ENCODE results near the gene WDFY1.
A peak's percentile ranks its signal among the peaks of the same experiment; 100 is the strongest.

WDFY1 gene

DNA sequence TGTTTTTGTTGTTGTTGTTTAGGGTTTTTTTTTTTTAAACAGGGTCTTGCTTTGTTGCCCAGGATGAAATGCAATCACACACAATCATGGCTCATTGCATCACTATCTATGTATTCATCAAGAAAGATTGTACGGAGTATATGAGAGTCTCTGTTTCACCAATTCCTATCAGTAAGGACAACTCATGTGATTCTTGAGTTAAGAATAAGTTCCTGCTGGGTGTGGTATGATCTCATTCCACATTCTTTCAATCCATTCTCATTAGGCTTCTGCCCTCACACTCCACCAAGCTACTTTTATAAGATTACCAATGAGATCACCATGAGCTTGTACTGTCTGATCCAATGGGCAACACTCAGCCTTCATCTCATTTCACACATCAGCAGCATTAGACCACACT is 98.6 kb downstream of the WDFY1 start:
- Mint-ChIP-seq H3K27ac (no peak overlapping the region), H3K9me3 (peaks cover 2% of the 10 kb centered on the region), H3K4me3 (no peak overlapping the region), H3K36me3 (no peaks in the 10 kb centered on the region), H3K4me1 (peaks cover 6% of the 10 kb centered on the region)
- ATAC-seq (no peak), DNase-seq (ENCODE audit: low spot score in 2 of 2) (no peak)

DNA sequence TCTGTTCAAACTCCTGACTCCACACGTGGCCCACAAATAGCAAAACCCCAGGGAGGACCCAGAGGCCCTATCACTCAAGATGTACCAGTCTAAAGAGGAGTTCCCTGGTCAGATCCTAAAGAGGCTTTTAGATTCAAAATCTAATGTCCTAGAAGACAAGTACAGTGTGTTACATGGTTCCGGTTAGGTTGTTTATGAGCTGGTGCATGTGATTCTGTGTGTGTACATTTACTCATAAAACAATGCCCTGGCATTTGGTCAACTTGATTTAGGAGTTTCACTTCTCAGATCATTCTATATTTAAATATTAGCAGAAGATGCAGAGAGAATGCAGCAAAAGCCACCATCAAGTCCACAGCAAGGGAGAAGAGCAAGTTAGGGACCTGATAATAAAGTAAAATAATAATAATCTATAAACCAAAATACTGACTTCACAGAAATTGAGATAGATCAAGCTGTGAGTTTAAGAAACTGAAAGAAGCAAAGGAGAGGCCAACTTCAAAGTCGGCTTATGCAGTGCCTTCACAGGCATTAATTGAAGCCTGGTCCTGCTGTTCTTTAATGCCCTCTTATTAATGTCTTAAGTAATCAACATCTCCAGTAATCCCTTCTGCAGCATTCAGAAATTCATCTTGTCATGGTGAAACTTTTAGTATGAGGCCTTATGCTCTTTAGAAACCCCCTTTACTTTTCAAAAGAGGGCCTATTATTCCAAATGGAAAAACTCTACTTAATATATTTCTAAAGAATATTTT is 103.5 kb downstream of the WDFY1 start:
- H3K27ac Mint-ChIP-seq: no peak overlapping the region
- peaks cover 4% of the 10 kb centered on the region for H3K4me1 Mint-ChIP-seq
- no peak overlapping the region for H3K4me3 Mint-ChIP-seq
- H3K9me3 Mint-ChIP-seq: no peaks in the 10 kb centered on the region
- H3K36me3 Mint-ChIP-seq: no peaks in the 10 kb centered on the region
- ATAC-seq: no peak
- DNase-seq (ENCODE audit: low spot score in 2 of 2): no peak

DNA sequence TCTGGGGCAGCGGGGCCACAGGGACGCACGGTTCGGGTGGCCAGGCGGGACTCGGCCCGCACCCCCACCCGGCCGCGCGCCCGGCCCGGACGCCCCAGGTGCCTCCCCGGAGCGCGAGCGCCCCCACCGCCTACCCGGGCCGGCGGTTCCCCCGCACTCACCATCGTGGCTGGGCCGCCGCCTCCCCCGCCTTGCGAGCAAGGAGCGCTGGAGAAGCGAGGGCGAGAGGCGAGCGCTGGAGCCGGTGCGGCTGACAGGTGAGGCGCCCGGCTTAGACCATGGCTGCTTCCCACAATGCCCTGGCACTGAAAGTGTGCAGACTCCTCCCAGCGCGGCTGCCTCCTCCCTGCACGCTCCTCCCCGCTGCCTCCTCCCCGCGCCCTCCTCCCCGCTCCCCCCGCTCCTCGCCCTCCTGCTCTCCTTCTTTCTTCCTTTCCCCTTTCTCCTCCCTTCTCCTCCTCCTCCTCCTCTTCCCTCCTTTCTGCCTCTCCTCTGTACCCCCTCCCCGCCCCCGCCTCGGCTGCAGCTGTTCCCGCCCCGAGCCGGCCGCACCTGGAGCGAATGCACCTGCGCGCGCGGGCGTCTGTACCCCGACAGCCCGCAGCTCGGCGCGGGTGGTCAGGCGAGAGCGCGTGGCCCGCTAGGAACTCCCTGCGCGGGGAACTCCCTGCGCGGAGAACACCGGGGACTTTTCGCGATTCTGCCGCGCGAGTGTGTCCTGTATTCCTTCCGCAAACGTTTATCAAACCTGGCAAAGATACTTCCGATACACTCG is 107.7 kb downstream of the WDFY1 start, which contains the start of gene AP1S3:
TSS of gene AP1S3 (minus strand) at position 296 of the 775 bp plus-strand sequence. CDS start at position 164, 132 bp downstream.
- Mint-ChIP-seq H3K27ac (peak within 1 kb of the TSS; percentile 77), H3K36me3 (no peaks in the 10 kb centered on the region), H3K4me1 (peaks cover 12% of the 10 kb centered on the region), H3K4me3 (peak within 1 kb of the TSS; percentile 80), H3K9me3 (no peaks in the 10 kb centered on the region)
- DNase-seq (ENCODE audit: low spot score in 2 of 2): peak; percentile 53 to 82
- ATAC-seq: peak; percentile 94

DNA sequence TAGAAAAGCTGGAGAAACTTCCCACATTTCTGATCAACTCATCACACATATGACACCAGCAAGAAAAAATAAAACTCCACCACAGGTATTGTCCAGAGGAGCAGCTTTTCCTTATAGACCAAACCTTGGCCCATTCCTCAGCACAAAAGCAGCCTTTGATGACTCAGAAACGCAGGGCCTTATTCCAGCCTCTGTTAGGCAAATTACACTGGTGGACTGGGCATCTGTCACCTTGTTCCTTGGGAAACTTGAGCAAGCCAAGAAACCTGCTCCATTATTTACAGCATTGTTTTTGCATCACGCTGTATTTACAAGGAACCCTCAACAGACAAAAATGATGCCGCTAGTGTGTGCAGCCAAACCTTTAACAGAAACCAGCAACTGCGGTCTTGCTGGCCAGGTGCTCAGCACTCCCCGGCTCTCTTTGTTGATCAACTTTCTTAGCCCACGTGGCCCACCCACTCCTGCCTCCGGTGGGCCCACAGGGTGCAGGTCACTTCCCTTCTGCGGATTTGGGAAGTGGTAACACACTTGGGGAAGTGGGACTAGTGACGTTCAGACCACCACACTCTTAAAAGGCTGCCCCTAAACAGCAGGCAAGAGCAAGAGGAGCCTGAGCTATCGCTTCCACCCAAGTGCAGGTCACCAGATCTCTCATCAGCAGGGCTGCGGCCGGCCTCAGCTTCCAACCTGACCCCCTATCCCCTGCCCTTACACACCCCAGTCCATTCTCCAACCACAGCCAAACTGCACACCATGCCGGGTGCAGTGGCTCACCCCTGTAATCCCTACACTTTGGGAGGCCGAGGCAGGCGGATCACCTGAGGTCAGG is 109.2 kb downstream of the WDFY1 start:
- Mint-ChIP-seq H3K4me1 (peaks cover 12% of the 10 kb centered on the region), H3K4me3 (peak overlapping the region; percentile 80), H3K9me3 (no peaks in the 10 kb centered on the region), H3K36me3 (no peaks in the 10 kb centered on the region), H3K27ac (no peak overlapping the region)
- DNase-seq (ENCODE audit: low spot score in 2 of 2): no peak
- no peak for ATAC-seq

DNA sequence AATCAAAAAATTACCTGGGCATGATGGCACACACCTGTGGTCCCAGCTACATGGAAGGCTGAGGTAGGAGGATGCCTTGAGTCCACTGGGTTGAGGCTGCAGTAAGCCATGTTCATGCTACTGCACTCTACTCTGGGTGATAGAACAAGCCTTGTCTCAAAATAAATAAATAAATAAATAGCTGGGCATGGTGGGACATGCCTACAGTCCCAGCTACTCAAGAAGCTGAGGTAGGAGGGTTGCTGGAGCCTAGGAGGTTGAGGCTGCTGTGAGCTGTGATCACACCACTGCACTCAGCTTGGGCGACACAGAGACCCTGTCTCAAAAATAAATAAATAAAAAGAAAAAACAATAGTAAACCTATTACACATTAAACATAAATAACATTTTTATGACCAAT is 110.7 kb downstream of the WDFY1 start:
- Mint-ChIP-seq H3K36me3 (no peaks in the 10 kb centered on the region), H3K4me1 (peaks cover 12% of the 10 kb centered on the region), H3K9me3 (no peaks in the 10 kb centered on the region), H3K4me3 (no peak overlapping the region), H3K27ac (no peak overlapping the region)
- DNase-seq (ENCODE audit: low spot score in 2 of 2): no peak
- ATAC-seq: no peak

DNA sequence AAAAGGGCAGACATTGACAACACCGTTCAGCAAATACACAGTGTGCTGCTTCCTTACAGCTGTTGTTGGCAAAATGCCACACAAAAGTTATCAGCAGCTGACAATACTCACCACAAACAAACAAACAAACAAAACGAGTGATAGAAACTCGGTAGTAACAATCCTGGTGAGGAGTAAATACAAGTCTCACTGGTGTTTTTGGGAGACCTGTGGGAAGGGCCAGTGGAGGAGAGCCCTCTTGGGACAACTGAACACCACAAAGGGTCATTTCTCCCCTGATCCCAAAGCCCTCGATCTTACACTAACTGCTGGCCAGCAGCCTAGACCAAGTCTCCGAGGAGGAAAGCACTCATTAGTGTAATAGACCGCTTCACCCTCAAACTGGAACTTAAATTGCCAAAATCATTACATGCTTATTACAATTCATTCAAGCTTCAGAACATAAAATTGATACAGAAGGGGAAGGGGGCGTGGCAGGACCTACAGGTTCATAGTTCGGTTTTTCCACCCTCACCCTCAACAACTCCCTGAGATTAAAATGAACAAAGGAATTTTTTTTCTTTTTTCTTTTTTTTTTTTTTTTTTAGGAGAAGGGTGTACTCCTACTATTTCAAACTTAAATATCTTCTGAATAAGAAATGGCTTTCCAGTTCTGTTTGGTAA is 112.8 kb downstream of the WDFY1 start:
- DNase-seq (ENCODE audit: low spot score in 2 of 2) (no peak), ATAC-seq (no peak)
- H3K27ac Mint-ChIP-seq: no peak overlapping the region
- H3K36me3 Mint-ChIP-seq: no peaks in the 10 kb centered on the region
- H3K4me1 Mint-ChIP-seq: peaks cover 12% of the 10 kb centered on the region
- no peaks in the 10 kb centered on the region for H3K9me3 Mint-ChIP-seq
- H3K4me3 Mint-ChIP-seq: no peak overlapping the region

DNA sequence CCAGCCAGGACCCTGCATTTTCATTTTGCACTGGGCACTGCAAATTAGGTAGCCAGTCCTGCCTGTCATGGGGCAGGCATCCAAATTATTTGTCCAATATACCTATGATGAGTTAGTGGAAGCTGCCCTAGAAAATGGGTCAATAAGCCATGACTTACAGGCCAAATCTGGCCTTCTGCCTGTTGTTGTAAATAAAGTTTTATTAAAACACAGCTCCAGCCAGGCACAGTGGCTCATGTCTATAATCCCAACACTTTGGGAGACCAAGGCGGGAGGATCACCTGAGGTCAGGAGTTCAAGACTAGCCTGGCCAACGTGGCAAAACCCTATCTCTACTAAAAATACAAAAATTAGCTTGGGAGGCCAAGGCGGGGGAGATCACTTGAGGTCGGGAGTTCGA is 116.0 kb downstream of the WDFY1 start:
- H3K9me3 Mint-ChIP-seq: no peaks in the 10 kb centered on the region
- no peak overlapping the region for H3K27ac Mint-ChIP-seq
- ATAC-seq: no peak
- H3K36me3 Mint-ChIP-seq: no peaks in the 10 kb centered on the region
- no peak for DNase-seq (ENCODE audit: low spot score in 2 of 2)
- H3K4me3 Mint-ChIP-seq: no peak overlapping the region
- no peaks in the 10 kb centered on the region for H3K4me1 Mint-ChIP-seq

DNA sequence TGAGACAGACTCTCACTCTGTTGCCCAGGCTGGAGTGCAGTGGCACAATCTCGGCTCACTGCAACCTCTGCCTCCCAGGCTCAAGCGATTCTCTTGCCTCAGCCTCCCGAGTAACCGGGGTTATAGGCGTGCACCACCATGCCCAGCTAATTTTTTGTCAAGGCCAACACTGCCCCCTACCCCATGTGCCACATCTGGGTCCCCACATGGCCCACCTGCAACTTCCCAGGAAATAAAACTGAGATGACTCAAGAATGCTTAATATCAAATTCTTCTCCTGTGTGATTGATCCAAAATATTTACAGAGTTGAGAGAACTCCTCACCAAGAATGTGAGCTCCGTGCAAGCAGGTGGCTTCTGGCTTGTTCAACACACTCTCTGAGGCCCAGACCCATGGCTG is 116.8 kb downstream of the WDFY1 start:
- H3K4me3 Mint-ChIP-seq: no peak overlapping the region
- DNase-seq (ENCODE audit: low spot score in 2 of 2): no peak
- no peak for ATAC-seq
- no peak overlapping the region for H3K27ac Mint-ChIP-seq
- H3K9me3 Mint-ChIP-seq: no peaks in the 10 kb centered on the region
- no peaks in the 10 kb centered on the region for H3K36me3 Mint-ChIP-seq
- H3K4me1 Mint-ChIP-seq: no peaks in the 10 kb centered on the region

DNA sequence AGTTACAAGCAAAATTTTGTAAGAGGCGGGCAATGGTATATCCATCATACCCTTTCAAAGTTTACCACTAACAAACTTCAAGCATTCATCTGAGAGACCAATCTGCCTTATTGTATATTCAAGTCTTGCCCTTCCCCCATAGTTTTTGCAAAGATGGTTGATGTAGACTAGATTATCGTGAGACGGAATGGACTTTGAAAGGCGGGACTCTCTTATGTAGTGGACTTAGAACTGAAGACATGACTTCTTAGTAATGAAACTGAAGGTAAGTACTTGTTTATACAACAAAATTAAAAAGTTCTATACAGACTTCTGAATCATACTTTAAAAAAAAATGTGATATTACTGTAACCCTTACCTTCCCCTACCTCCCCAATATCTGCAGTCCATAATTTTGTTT is 118.1 kb downstream of the WDFY1 start:
- ATAC-seq (no peak), DNase-seq (ENCODE audit: low spot score in 2 of 2) (no peak)
- H3K27ac Mint-ChIP-seq: no peak overlapping the region
- H3K9me3 Mint-ChIP-seq: no peaks in the 10 kb centered on the region
- no peak overlapping the region for H3K4me3 Mint-ChIP-seq
- H3K4me1 Mint-ChIP-seq: no peaks in the 10 kb centered on the region
- H3K36me3 Mint-ChIP-seq: no peaks in the 10 kb centered on the region
